NCI-H1930 (cell line): ENCODE data around the gene HM13.
"Not testable (repeated sequence)": the region's sequence is repeated elsewhere in the genome, so short reads cannot be mapped to it uniquely, and the experiment has no call there.

Experiments
- DNase-seq, 2 experiments: peaks; one replicate each; lab custom pipeline; 2025; lab: John Stamatoyannopoulos, UW

The HM13 gene

DNA sequence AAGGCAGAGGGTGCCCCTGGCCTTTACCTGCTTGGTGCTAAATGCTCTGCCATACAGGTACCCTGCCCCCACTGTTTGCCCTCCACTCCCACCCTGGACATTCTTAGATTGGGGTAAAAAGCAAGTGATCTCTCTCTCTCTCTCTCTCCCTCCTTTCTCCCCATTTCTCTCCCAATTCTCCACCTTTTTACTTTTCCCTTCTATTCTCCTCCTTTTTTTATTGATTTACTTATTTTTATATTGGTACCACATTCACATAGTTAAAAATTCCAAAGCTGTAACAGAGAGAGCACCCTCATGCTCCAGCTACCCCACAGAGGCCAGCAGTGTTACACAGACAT is 53.1 kb downstream of the HM13 start:
- no peak for DNase-seq

- DNase-seq = no peak
Observed at GRCh38 chr20:31568041-31568731, 53.9 kb downstream of the HM13 start.

GRCh38 chr20:31568773-31569162 is 54.5 kb downstream of the HM13 start:
- DNase-seq = no peak

DNA sequence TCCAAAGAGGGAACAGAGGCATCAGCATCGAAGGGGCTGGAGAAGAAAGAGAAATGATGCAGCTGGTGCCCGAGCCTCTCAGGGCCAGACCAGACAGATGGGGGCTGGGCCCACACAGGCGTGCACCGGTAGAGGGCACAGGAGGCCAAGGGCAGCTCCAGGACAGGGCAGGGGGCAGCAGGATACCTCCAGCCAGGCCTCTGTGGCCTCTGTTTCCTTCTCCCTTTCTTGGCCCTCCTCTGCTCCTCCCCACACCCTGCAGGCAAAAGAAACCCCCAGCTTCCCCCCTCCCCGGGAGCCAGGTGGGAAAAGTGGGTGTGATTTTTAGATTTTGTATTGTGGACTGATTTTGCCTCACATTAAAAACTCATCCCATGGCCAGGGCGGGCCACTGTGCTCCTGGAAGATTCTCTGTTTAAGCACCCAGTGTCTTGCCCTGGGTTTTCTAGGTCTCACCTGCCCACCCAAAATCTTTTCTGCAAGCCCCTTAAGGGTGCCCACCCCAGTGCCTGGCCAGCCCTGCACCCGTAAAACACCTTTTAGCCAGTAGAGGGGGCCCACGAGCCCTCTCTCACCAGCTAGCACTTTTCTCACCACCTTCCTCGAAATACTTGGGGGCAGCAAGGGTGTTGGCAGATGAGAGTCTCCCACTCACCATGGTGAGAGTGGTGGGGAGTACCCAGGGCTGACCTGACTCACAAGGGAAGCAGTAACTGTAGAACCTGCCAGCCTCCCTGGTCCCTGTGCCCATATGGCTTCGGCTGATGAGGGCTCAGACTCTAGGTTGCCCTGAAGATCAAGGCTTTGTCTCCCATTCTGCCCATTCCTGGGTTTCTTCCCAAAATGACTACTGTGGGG is 55.1 kb downstream of the HM13 start:
- peak; percentile 31 to 47 for DNase-seq

DNA sequence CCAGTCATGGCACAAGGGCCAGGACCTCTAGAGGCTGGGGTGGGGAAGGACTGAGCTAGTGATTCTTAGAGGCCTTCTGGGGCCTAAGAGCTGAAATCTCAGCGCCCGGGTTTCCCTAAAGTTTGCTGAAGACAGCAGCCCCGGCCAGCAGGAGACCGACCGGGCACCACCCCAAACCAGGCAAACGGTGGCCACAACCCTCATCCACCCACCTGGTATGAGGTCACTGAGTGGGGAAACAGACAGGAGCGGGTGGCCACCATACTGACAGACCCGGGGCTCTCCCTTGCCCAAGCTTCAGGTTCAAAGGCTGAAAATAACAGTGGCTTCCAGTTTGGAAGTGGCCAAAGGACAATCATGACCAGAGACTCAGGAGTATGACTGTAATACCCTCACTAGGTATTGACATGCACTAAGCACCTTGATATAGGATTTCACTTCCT is 55.8 kb downstream of the HM13 start:
- DNase-seq = no peak

DNA sequence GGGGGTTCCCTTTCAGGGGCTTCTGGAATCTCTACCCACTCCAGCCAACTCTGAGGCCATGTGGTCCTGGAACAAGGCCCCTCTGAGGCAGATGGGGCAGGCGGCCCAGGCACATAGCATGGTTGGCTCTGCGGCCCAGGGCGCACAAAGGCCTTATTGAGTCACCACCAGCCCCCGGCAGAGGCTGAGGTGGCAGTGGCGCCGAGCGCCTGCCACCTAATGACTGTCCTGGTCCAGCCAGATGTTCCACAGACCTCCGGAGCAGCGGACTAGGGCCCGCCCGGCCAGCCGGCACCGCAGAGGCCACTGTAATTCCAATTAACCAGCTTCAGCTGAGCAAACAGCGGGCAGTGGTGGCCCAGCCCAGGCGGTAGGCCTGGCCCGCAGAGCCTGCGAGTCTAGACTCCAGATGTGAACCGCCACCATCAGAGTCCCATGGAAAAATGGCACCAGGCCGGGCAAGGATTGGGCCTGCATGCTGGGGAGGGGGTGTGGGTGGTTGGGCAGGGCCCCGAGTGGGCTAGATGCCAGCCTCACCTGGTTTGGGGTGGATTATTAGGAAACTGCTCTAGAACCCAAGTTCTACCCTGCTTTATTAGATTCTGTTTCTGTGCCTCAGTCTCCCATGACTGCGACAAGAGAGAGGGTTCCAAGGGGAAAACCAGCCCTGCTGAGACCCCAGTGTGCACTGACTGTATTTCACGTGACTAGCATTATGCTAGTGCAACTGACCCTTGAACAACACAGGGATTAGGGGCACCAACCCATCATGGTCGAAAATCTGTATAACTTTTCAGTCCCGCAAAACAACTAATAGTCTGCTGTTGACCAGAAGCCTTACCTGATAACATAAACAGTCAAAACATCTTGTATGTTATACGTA is 56.7 kb downstream of the HM13 start:
- no peak for DNase-seq

DNA sequence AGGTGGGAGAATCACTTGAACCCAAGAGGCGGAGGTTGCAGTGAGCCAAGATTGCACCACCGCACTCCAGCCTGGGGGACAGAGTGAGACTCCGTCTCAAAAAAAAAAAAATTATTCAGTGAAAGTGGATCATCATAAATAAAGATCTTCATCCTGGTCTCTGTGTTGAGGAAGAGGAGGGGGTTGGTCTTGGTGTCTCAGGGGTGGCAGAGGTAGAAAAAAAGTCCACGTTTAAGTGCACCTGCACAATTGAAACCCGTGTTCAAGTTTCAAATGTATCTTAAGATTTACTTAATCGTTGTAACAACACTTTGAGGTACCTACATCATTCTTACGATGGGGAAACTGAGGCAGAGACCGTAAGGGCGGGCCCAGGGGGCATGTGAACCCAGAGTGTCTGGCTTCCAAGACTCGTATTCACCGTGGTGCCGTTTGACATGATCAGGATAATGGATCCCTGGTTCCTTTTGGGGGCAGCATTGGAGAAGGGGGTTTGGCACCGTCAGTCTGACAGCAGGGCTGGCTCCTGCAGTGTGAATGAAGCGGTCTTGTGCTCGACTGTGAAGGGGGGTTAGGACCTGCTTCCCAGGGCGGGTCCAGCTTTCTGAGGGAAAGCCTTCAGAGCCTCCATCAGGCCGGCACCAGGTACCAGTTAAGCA is 57.9 kb downstream of the HM13 start:
- DNase-seq = peak in 1 of 2 experiments; percentile 69

DNA sequence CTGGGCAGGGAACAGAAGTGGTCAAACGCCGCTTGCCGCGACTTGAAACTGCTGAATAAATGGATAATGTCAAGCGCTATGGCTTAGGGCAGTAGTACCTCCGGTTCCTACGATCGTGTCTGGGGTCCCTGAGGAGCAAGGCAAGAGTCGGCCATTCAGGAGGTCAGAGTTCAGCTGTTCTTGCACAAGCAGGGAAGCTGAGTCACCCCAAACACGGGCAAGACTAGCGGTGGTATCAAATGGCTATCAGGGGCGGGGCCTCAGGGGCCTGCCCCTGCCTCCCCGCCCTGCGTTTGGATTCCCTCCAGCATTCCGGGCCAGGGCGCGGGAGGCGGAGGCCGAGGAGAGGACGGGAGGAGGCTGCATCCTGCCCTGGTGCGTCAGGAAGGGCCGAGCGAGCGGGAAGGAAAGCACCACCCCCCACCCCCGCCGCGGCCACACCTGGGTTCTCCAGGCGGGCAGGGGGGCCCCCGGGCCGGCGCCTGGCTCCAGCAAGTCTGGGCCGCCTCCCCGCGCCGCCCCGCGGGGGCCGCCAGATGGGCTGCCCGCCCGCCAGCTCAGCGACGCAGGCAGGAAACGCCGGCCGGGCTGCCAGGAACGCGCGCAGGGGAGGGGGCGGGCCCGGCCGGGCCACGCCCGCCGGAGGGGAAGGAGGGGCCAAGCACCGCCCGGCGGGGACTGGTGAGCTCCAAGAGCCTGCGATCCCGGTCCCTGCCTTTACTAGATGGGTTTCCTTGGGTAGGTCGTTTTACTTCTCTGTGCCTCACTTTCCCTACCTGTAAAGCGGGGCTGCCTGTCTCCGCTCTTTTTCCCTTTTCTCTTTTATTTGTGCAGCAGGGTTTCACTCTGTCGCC is 58.7 kb downstream of the HM13 start:
- peak; percentile 97 to 98 for DNase-seq

- DNase-seq = no peak
Observed at GRCh38 chr20:31573555-31574321, 59.5 kb downstream of the HM13 start.

GRCh38 chr20:31574986-31575385 is 60.7 kb downstream of the HM13 start:
- DNase-seq = not testable (repeated sequence)

GRCh38 chr20:31576751-31577150 is 62.5 kb downstream of the HM13 start:
- DNase-seq = no peak

DNA sequence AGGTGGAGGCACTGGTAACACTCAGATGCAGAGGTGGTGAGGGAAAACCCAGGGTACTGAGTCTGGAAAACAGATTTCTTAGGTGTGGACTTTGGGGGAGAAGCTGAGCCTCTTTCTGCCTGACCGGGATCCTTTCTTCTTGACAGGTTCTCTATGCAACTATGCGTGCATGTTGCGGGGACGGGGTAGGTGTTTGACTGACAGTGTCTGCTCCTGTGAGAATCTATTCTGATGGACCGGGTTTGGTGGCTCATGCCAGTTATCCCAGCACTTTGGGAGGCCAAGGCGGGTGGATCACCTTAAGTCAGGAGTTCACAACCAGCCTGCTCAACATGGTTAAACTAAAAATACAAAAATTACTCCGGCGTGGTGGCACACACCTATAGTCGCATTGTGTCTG is 63.0 kb downstream of the HM13 start:
- DNase-seq = no peak

GRCh38 chr20:31578448-31579138 is 64.4 kb downstream of the HM13 start:
- DNase-seq = no peak

- no peak for DNase-seq
Observed at GRCh38 chr20:31579245-31579644, 65.0 kb downstream of the HM13 start.

DNA sequence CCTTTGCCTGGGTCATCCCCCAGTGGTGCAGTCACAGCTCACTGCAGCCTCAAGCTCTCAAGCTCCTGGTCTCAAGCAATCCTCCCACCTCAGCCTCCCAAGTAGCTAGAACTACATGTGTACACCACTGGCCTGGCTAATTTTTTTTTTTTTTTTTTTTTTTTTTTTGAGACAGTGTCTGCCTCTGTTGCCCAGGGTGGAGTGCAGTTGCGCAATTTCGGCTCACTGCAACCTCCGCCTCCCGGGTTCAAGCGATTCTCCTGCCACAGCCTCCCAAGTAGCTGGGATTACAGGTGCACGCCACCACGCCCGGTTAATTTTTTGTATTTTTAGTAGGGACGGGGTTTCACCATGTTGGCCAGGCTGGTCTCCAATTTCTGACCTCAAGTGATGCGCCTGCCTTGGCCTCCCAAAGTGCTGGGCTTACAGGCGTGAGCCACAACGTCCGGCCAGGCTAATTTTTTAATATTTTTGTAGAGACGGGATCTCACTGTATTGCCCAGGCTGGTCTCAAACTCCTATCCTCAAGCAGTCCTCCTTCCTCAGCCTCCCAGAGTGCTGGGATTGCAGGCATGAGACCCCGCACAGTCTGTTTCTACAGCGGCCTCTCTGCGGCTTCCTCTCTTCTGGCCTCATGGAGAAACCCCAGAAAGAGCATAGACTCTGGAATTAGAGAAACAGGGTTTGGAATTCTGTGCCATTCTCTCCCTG is 65.9 kb downstream of the HM13 start:
- not testable (repeated sequence) for DNase-seq

DNA sequence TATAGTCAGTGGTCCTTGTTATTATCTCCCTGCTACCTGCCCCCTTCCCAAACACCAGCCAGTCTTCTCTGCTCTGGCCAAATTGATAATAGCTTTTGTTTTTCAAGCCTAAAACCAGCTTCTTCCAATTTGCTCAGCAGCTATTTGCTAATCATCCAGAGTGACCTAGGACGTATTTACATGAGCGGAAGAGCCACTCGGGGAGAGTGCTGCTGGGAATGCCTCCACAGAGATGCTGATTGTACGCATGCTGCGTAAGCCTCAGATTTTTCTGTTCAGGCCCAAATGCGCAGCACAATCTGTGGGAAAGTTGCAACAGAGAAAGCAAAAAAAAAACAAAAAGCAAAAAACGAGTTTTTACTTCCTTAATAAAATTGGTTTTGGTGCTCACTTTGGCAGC is 66.5 kb downstream of the HM13 start:
- DNase-seq = no peak

DNA sequence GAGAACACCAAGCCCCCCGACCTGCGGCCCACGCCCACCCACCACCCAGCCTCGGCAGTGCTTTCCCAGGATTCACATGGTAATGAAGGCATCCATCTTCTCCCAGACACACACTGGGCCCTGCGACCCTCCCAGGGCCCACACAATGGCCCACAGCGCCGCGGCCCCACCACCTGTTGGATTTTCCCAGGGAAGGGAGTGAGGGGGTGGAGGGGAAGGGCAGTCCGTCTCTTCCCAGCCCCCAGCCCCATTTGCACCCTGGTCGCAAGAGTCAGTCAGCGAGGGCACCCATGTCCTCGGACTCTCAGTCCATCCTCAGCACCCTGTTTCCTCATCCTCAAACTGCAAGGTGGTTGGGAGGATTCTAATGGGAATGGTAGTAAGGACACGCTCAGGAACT is 67.1 kb downstream of the HM13 start:
- DNase-seq = no peak

DNA sequence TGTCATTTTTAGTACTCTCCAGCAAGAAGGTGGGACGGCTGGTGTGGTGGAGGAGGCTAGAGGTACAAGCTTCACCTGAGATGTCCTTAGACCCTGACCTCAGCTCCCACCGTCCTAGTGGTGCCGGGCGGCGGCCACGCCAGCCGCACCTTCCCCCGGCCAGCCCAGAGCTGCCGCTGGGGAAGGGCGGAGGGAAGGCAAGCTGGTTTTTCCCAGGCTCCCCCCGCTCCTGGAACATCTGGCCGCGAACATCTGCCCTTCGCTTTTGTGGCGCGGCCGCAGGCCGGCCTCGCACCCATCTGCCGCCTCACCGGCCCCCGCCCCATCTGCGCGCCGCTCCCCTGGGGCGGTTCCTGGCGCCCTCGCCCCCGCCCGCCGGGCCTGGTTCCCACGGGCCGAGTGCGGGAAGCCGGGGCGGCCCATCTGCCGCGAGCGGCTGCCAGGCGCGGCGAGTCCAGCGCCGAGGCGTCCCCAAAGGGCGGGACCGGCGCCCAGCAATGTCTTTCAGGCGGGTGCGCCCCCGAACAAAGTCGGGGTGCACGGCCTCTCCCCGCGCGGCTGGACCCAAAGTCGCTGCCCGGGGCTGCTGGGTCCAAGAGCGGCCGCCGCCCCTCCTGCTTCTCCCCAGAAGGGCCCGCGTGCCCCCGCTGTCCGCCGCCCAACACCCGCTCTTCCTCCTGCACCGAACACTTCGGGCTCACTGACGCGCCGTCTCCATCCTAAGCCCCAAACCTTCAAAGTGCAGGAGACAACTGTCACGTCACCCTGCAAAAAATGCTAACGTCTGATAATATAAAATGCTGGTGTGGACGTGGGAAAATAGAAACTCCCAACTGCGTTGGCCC is 73.5 kb downstream of the HM13 start:
- DNase-seq = no peak
